ENCODE measurements around the gene RAB6B. TPM values are rescaled to one million over a fixed set of nuclear protein-coding genes. Genes with fewer than 3 reads are reported as not detected.

The RAB6B gene
- total RNA-seq, 1 experiment from 2014 or later: 14.1 TPM

- ChIA-PET RAD21 (ENCODE audit: low non-redundant PET in 1 of 2, low total read pairs in 2 of 2, uncharacterized antibody in 2 of 2, unreplicated experiment in 2 of 2) (no interaction called here), CTCF (no interaction called here), POLR2A (no interaction called here)
- H3K27me3 ChIP-seq (ENCODE audit: insufficient read depth, low read length): no peaks in the 10 kb centered on the region
- DNase-seq (ENCODE audit: low read depth, low spot score) (no peak), ATAC-seq (no peak)
- no peaks in the 10 kb centered on the region for H4K20me1 ChIP-seq (ENCODE audit: insufficient read depth)
- peak overlapping the region; percentile 97; the same call in 1 of the 2 replicates for H3K4me2 ChIP-seq (ENCODE audit: low read length)
- no peaks in the 10 kb centered on the region for H3K36me3 ChIP-seq (ENCODE audit: control insufficient read depth in 1 of 2, insufficient read depth in 2 of 2, low read length in 2 of 2)
- intact Hi-C loops (cut with micrococcal nuclease): no loop called here
- no peak overlapping the region for H3K4me3 ChIP-seq (replicated peaks in 1 of 2; ENCODE audit: low read depth in 1 of 2, low read length in 2 of 2)
- no peak overlapping the region for H3K9ac ChIP-seq (ENCODE audit: low read length)
- no peaks in the 10 kb centered on the region for H3K79me2 ChIP-seq (ENCODE audit: insufficient read depth, low read length)
- TF ChIP-seq EZH2phosphoT487 (IDR thresholded peaks at IDR 0.05; ENCODE audit: borderline replicate concordance): no peak
- no peak for TF ChIP-seq POLR2AphosphoS5 (IDR thresholded peaks at IDR 0.05; ENCODE audit: low read depth, low read length)
- TF ChIP-seq TCF7L2 (IDR thresholded peaks at IDR 0.05; ENCODE audit: borderline replicate concordance, extremely low read depth, insufficient read depth, insufficient read length): no peak
- no peak overlapping the region for H3K27ac ChIP-seq (ENCODE audit: low read depth, low read length)
- H3K4me1 ChIP-seq (ENCODE audit: control insufficient read depth in 1 of 2, insufficient read depth in 2 of 2, low read length in 2 of 2): peaks cover 6 to 10% of the 10 kb centered on the region in 2 experiments; a peak in 3 of 4 replicates
- no peaks in the 10 kb centered on the region for H3K9me2 ChIP-seq (ENCODE audit: insufficient read depth)
- no peaks in the 10 kb centered on the region for H3K9me3 ChIP-seq (ENCODE audit: control insufficient read depth in 1 of 2, insufficient read depth in 1 of 2, low read depth in 1 of 2, low read length in 2 of 2)
- no TSS peak for BruUV-seq (replicated peaks)
- H2AFZ ChIP-seq (ENCODE audit: low read depth, low read length, poor library complexity, severe bottlenecking): no peak overlapping the region
Measured at GRCh38 chr3:133893683-133894352, 1.9 kb downstream of the RAB6B start.

- DNase-seq (ENCODE audit: low read depth, low spot score): no peak
- no peaks in the 10 kb centered on the region for H3K9me2 ChIP-seq (ENCODE audit: insufficient read depth)
- POLR2A ChIA-PET: no interaction called here
- no peak overlapping the region for H2AFZ ChIP-seq (ENCODE audit: low read depth, low read length, poor library complexity, severe bottlenecking)
- RAD21 ChIA-PET (ENCODE audit: low non-redundant PET in 1 of 2, low total read pairs in 2 of 2, uncharacterized antibody in 2 of 2, unreplicated experiment in 2 of 2): no interaction called here
- CTCF ChIA-PET: no interaction called here
- no peak overlapping the region for H3K4me2 ChIP-seq (ENCODE audit: low read length)
- H3K27ac ChIP-seq (ENCODE audit: low read depth, low read length): no peak overlapping the region
- H4K20me1 ChIP-seq (ENCODE audit: insufficient read depth): no peaks in the 10 kb centered on the region
- ATAC-seq: no peak
- H3K27me3 ChIP-seq (ENCODE audit: insufficient read depth, low read length): no peaks in the 10 kb centered on the region
- H3K9me3 ChIP-seq (ENCODE audit: control insufficient read depth in 1 of 2, insufficient read depth in 1 of 2, low read depth in 1 of 2, low read length in 2 of 2): no peaks in the 10 kb centered on the region
- intact Hi-C loops (cut with micrococcal nuclease): no loop called here
- H3K9ac ChIP-seq (ENCODE audit: low read length): no peak overlapping the region
- no peak overlapping the region for H3K4me3 ChIP-seq (replicated peaks in 1 of 2; ENCODE audit: low read depth in 1 of 2, low read length in 2 of 2)
- H3K79me2 ChIP-seq (ENCODE audit: insufficient read depth, low read length): no peaks in the 10 kb centered on the region
- BruUV-seq (replicated peaks): no TSS peak
- no peaks in the 10 kb centered on the region for H3K36me3 ChIP-seq (ENCODE audit: control insufficient read depth in 1 of 2, insufficient read depth in 2 of 2, low read length in 2 of 2)
- H3K4me1 ChIP-seq (ENCODE audit: control insufficient read depth in 1 of 2, insufficient read depth in 2 of 2, low read length in 2 of 2): peaks cover 6 to 10% of the 10 kb centered on the region in 2 experiments; a peak in 3 of 4 replicates
- no peak for TF ChIP-seq ZBTB33 (IDR thresholded peaks at IDR 0.05; ENCODE audit: extremely low read depth, insufficient replicate concordance, low read length)
- no peak for TF ChIP-seq CEBPB (IDR thresholded peaks at IDR 0.05; ENCODE audit: low read depth)
- no peak for TF ChIP-seq CBX3 (IDR thresholded peaks at IDR 0.05; ENCODE audit: low read depth)
- no peak for TF ChIP-seq REST (IDR thresholded peaks at IDR 0.05; ENCODE audit: low read depth)
- no peak for TF ChIP-seq SRF (IDR thresholded peaks at IDR 0.05; ENCODE audit: low read depth)
- no peak for TF ChIP-seq SIN3A (IDR thresholded peaks at IDR 0.05; ENCODE audit: low read depth)
- no peak for TF ChIP-seq ELF1 (IDR thresholded peaks at IDR 0.05; ENCODE audit: borderline replicate concordance, low read depth)
- no peak for TF ChIP-seq EZH2phosphoT487 (IDR thresholded peaks at IDR 0.05; ENCODE audit: borderline replicate concordance)
- no peak for TF ChIP-seq YY1 (IDR thresholded peaks at IDR 0.05; ENCODE audit: extremely low read depth, insufficient replicate concordance, low read depth, low read length)
- TF ChIP-seq TCF7L2 (IDR thresholded peaks at IDR 0.05; ENCODE audit: borderline replicate concordance, extremely low read depth, insufficient read depth, insufficient read length): no peak
- no peak for TF ChIP-seq ZFX (IDR thresholded peaks at IDR 0.05)
- TF ChIP-seq FOSL1 (IDR thresholded peaks at IDR 0.05; ENCODE audit: low read depth): no peak
- no peak for TF ChIP-seq EGR1 (IDR thresholded peaks at IDR 0.05; ENCODE audit: low read depth)
Measured at GRCh38 chr3:133892541-133893231, 3.0 kb downstream of the RAB6B start.

All from HCT116 (cell line).